ENCODE data around the gene ZNRD2. TPM values are rescaled to one million over a fixed set of nuclear protein-coding genes. Genes with fewer than 3 reads are reported as not detected.

ZNRD2 gene
- total and polyA plus RNA-seq, 2 experiments from 2014 or later = 20.5 to 52.4 TPM

DNA sequence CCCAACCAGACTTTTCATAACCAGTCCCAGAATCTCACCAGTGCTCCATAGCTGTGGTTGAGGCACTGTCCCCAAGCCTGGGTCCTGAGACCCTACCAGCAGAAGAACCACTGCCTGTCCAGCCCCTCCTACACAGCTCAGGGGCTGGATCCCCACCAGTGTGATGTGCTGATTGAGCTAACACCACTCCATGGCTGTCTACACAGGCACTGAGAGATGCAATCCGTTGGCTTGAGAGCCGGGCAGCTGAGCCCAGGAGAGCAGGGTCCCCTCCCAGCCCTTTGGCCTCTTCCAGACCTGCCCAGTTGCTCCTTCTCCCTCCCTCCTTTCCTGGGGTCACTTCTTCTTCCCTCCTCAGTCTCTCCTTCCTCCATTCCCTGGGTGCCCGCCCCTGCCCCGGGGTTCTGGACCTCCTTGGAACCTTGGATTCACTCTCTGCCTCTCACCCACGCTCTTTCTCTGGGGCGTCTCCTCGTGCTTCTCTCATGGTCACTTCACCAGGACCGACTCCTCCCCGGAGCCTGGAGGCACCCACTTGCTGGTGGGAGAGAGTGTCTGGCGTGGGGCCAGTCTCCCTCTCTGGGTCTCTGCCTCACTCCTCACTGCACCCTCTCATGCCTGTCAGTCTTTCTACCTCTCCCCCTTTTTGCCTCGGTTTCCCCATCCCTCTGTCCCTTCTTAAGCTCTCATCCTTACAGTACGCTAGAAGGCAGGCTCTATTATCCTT, 46.1 kb upstream of the ZNRD2 start:
- Histone ChIP-seq H4K20me1 (ENCODE audit: insufficient read depth, poor library complexity, severe bottlenecking) (peaks cover 3% of the 10 kb centered on the region), H3K27ac (peak overlapping the region; percentile 94), H2AFZ (no peak overlapping the region), H3K9me3 (ENCODE audit: low read depth) (no peaks in the 10 kb centered on the region), H3K9me2 (replicated peaks; ENCODE audit: insufficient read depth) (no peaks in the 10 kb centered on the region), H3K27me3 (no peaks in the 10 kb centered on the region), H3K4me3 (no peak overlapping the region), H3K4me1 (ENCODE audit: insufficient read depth) (peaks cover 34% of the 10 kb centered on the region), H3K4me2 (peak overlapping the region; percentile 72), H3K79me2 (peaks cover 37% of the 10 kb centered on the region), H3K36me3 (replicated peaks; ENCODE audit: insufficient read depth, low read depth) (no peaks in the 10 kb centered on the region)
- no peak for TF ChIP-seq EZH2phosphoT487 (IDR thresholded peaks at IDR 0.05; ENCODE audit: low read depth, severe bottlenecking, unreplicated experiment)
- no peak for TF ChIP-seq EZH2 (IDR thresholded peaks at IDR 0.05; ENCODE audit: borderline replicate concordance)
- TF ChIP-seq, protein P1, sequence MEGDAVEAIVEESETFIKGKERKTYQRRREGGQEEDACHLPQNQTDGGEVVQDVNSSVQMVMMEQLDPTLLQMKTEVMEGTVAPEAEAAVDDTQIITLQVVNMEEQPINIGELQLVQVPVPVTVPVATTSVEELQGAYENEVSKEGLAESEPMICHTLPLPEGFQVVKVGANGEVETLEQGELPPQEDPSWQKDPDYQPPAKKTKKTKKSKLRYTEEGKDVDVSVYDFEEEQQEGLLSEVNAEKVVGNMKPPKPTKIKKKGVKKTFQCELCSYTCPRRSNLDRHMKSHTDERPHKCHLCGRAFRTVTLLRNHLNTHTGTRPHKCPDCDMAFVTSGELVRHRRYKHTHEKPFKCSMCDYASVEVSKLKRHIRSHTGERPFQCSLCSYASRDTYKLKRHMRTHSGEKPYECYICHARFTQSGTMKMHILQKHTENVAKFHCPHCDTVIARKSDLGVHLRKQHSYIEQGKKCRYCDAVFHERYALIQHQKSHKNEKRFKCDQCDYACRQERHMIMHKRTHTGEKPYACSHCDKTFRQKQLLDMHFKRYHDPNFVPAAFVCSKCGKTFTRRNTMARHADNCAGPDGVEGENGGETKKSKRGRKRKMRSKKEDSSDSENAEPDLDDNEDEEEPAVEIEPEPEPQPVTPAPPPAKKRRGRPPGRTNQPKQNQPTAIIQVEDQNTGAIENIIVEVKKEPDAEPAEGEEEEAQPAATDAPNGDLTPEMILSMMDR (IDR thresholded peaks at IDR 0.05; ENCODE audit: poor library complexity) = no peak
- DNase-seq (ENCODE audit: low spot score) = no peak
- 45% methylated on average over 10 of the region's 12 CpGs for WGBS (ENCODE audit: low lambda C conversion rate, missing lambda C conversion rate)

DNA sequence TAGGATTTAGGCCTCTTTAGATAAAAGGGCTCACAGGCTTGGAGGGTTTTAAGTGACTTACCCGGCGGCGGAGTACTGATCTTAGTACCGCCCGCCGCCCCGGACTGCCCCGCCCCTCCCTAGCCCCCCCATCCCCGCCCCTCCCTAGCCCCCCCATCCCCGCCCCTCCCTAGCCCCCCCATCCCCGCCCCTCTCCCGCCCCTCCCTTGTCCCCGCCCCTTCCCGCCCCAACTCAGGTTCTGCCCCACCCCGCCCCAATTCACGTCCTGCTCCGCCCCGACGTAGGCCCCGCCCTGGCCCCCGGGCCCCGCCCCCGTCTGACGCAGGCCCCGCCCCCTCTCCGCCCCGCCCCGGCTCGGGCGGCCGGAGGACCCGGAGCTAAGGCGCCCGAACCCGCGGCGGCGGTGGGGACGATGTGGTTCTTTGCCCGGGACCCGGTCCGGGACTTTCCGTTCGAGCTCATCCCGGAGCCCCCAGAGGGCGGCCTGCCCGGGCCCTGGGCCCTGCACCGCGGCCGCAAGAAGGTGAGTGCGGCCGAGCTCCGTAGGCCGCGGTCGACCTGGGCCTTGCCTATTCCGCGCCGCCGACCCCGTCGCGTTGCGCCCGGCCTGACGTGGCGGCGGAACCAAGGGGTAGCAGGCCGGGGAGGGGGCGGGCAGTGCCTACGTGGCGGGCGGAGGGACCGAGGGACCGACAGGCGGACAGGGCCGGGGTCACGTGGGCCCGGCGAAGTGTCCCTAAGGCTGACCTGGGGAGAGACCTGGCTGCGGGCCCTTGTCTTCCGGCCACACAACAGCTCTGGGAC, 45.3 kb upstream of the ZNRD2 start, which contains the start of gene SCYL1:
SCYL1 (plus strand) TSS at position 343 of the 805 bp plus-strand sequence; CDS start at position 414, 71 bp downstream.
- Histone ChIP-seq H3K27me3 (no peaks in the 10 kb centered on the region), H3K36me3 (replicated peaks; ENCODE audit: insufficient read depth, low read depth) (no peaks in the 10 kb centered on the region), H4K20me1 (ENCODE audit: insufficient read depth, poor library complexity, severe bottlenecking) (peaks cover 3% of the 10 kb centered on the region), H3K4me2 (peak within 1 kb of the TSS; percentile 97), H2AFZ (peak within 1 kb of the TSS; percentile 67), H3K4me3 (peak within 1 kb of the TSS; percentile 88), H3K79me2 (peaks cover 37% of the 10 kb centered on the region), H3K4me1 (ENCODE audit: insufficient read depth) (peaks cover 34% of the 10 kb centered on the region), H3K9me3 (ENCODE audit: low read depth) (no peaks in the 10 kb centered on the region), H3K27ac (peak within 1 kb of the TSS; percentile 97), H3K9me2 (replicated peaks; ENCODE audit: insufficient read depth) (no peaks in the 10 kb centered on the region)
- under 1% methylated on average over 37 of the region's 82 CpGs for WGBS (ENCODE audit: low lambda C conversion rate, missing lambda C conversion rate)
- peak; percentile 94 for DNase-seq (ENCODE audit: low spot score)
- no peak for TF ChIP-seq EZH2phosphoT487 (IDR thresholded peaks at IDR 0.05; ENCODE audit: low read depth, severe bottlenecking, unreplicated experiment)
- TF ChIP-seq EZH2 (IDR thresholded peaks at IDR 0.05; ENCODE audit: borderline replicate concordance) = no peak
- TF ChIP-seq, protein P1 (IDR thresholded peaks at IDR 0.05; ENCODE audit: poor library complexity) = no peak

DNA sequence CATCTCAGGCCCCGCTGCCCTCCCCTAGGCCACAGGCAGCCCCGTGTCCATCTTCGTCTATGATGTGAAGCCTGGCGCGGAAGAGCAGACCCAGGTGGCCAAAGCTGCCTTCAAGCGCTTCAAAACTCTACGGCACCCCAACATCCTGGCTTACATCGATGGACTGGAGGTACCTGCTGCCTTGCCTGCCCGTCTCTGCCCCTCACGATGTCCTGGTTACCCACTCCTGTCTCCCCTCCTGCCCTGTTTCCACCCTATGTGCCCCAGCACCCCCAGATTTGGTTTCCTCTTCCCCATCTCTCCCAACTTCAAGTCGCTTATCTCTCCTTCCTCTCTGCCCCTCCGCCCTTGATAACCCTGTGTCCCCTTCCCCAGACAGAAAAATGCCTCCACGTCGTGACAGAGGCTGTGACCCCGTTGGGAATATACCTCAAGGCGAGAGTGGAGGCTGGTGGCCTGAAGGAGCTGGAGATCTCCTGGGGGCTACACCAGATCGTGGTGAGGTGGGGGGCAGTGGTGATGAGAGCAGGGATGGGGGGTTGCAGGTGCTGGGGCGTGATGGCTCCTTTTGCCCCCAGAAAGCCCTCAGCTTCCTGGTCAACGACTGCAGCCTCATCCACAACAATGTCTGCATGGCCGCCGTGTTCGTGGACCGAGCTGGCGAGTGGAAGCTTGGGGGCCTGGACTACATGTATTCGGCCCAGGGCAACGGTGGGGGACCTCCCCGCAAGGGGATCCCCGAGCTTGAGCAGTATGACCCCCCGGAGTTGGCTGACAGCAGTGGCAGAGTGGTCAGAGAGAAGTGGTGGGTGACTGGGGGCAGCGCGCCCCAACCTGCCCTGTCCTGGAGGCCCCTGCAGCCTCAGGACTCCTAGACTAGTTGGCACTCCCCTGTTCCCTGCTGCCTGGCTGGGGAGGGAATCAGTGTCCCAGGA, 44.5 kb upstream of the ZNRD2 start:
- peak overlapping the region; percentile 97 for H3K4me2 ChIP-seq
- DNase-seq (ENCODE audit: low spot score) = no peak
- peak overlapping the region; percentile 97 for H3K27ac ChIP-seq
- H3K9me2 ChIP-seq (replicated peaks; ENCODE audit: insufficient read depth) = no peaks in the 10 kb centered on the region
- H2AFZ ChIP-seq = peak overlapping the region; percentile 67
- peaks cover 37% of the 10 kb centered on the region for H3K79me2 ChIP-seq
- H3K27me3 ChIP-seq = no peaks in the 10 kb centered on the region
- peaks cover 3% of the 10 kb centered on the region for H4K20me1 ChIP-seq (ENCODE audit: insufficient read depth, poor library complexity, severe bottlenecking)
- H3K4me3 ChIP-seq = peak overlapping the region; percentile 88
- H3K4me1 ChIP-seq (ENCODE audit: insufficient read depth) = peaks cover 34% of the 10 kb centered on the region
- 58% methylated on average over 31 of the region's 31 CpGs for WGBS (ENCODE audit: low lambda C conversion rate, missing lambda C conversion rate)
- no peaks in the 10 kb centered on the region for H3K9me3 ChIP-seq (ENCODE audit: low read depth)
- TF ChIP-seq EZH2 (IDR thresholded peaks at IDR 0.05; ENCODE audit: borderline replicate concordance) = no peak
- TF ChIP-seq, protein P1 (IDR thresholded peaks at IDR 0.05; ENCODE audit: poor library complexity) = no peak
- TF ChIP-seq EZH2phosphoT487 (IDR thresholded peaks at IDR 0.05; ENCODE audit: low read depth, severe bottlenecking, unreplicated experiment) = no peak
- H3K36me3 ChIP-seq (replicated peaks; ENCODE audit: insufficient read depth, low read depth) = no peaks in the 10 kb centered on the region
